HCT116 (cell line): Measurements from ENCODE around the gene ZNF835. TPM values are rescaled to one million over a fixed set of nuclear protein-coding genes. Genes with fewer than 3 reads are reported as not detected.

Experiments
- ATAC-seq: fragments of 200-7000 bp; cut with Tn5 transposase; 2 replicates; pipeline ENCODE4 v1.9.1; 2020; ENCODE audit warnings: mild to moderate bottlenecking, moderate library complexity
- BruUV-seq: library from RNA; stranded (reverse); fragments of 400-500 nt; replicated peaks from 2 replicates; lab custom pipeline; 2021; lab: Mats Ljungman, UMichigan
- CTCF ChIA-PET: fragments of 300-600 bp; sonication (Branson Sonifier 250); formaldehyde crosslinking; loops from one replicate; lab custom pipeline; 2021; ENCODE audit warnings: antibody characterized with exemption; lab: Charles Lee
- POLR2A ChIA-PET: fragments of 300-600, 350-600 bp; sonication (Branson Sonifier 250); formaldehyde crosslinking; loops from one replicate; lab custom pipeline; 2021; ENCODE audit warnings: antibody characterized with exemption; lab: Charles Lee
- RAD21 ChIA-PET, 2 experiments: fragments of 300-600 bp; sonication (Branson Sonifier 250); formaldehyde crosslinking; loops; one replicate each; lab custom pipeline; 2023; ENCODE audit warnings: low total read pairs in 2 of 2; ENCODE audit not compliant: uncharacterized antibody in 2 of 2, unreplicated experiment in 2 of 2, low non-redundant PET in 1 of 2; lab: Charles Lee
- DNase-seq: peaks from one replicate; pipeline ENCODE4 v3.0.0-alpha.2; 2010; ENCODE audit warnings: low read depth, low spot score
- H2AFZ ChIP-seq: fragments of 200-600 bp; shearing (Covaris generic), sonication (generic); 2 replicates; pipeline ENCODE4 v1.6.1; 2017; ENCODE audit warnings: low read depth, mixed run types, mixed read lengths, antibody characterized with exemption, low read length; ENCODE audit not compliant: poor library complexity, severe bottlenecking
- H3K27ac ChIP-seq: 2 replicates; pipeline ENCODE4 v1.5.1; 2012; ENCODE audit warnings: low read depth, low read length
- H3K27me3 ChIP-seq: fragments of 200-600 bp; sonication (generic); 2 replicates; pipeline ENCODE4 v1.6.1; 2016; ENCODE audit warnings: mixed run types, low read length, mixed read lengths; ENCODE audit not compliant: insufficient read depth
- H3K36me3 ChIP-seq, 2 experiments: fragments of 200-500 bp in 1 of 2; fragments of 200-600 bp in 1 of 2; sonication (Bioruptor generic) in 1 of 2; sonication (generic) in 1 of 2; 2 replicates each; pipeline versions ENCODE4 v1.5.1 to v1.6.1; 2014 to 2016; ENCODE audit warnings: low read length in 2 of 2, inconsistent platforms in 1 of 2, mixed read lengths in 1 of 2, mixed run types in 1 of 2; ENCODE audit not compliant: insufficient read depth in 2 of 2, control insufficient read depth in 1 of 2
- H3K4me1 ChIP-seq, 2 experiments: fragments of 200-600 bp in 1 of 2; sonication (generic) in 1 of 2; 2 replicates each; pipeline versions ENCODE4 v1.5.1 to v1.6.1; 2012 to 2017; ENCODE audit warnings: low read length in 2 of 2, inconsistent platforms in 1 of 2, mild to moderate bottlenecking in 1 of 2, mixed read lengths in 1 of 2, mixed run types in 1 of 2, moderate library complexity in 1 of 2; ENCODE audit not compliant: insufficient read depth in 2 of 2, control insufficient read depth in 1 of 2
- H3K4me2 ChIP-seq: fragments of 200-600 bp; sonication (generic); 2 replicates; pipeline ENCODE4 v1.6.1; 2017; ENCODE audit warnings: mixed run types, low read length, mixed read lengths
- H3K4me3 ChIP-seq, 2 experiments: fragments of 200-600 bp in 1 of 2; sonication (generic) in 1 of 2; replicated peaks in 1 of 2; 2 replicates each; pipeline ENCODE4 v1.5.1; 2011 to 2016; ENCODE audit warnings: low read length in 2 of 2, control low read depth in 1 of 2, low read depth in 1 of 2, mild to moderate bottlenecking in 1 of 2, mixed read lengths in 1 of 2, mixed run types in 1 of 2
- H3K79me2 ChIP-seq: fragments of 200-600 bp; sonication (generic); 2 replicates; pipeline ENCODE4 v1.6.1; 2017; ENCODE audit warnings: mild to moderate bottlenecking, mixed run types, low read length, moderate library complexity, mixed read lengths; ENCODE audit not compliant: insufficient read depth
- H3K9ac ChIP-seq: fragments of 200-600 bp; sonication (generic); 2 replicates; pipeline ENCODE4 v1.6.1; 2016; ENCODE audit warnings: low read length, mixed read lengths
- H3K9me2 ChIP-seq: fragments of 200-600 bp; sonication (generic), shearing (Covaris generic); 2 replicates; pipeline ENCODE4 v1.6.1; 2017; ENCODE audit warnings: mixed run types, mild to moderate bottlenecking, moderate library complexity; ENCODE audit not compliant: insufficient read depth
- H3K9me3 ChIP-seq, 2 experiments: fragments of 200-500 bp in 1 of 2; fragments of 200-600 bp in 1 of 2; sonication (Bioruptor generic) in 1 of 2; sonication (generic) in 1 of 2; 2 replicates each; pipeline ENCODE4 v1.6.1; 2014 to 2017; ENCODE audit warnings: low read length in 2 of 2, mixed read lengths in 2 of 2, inconsistent platforms in 1 of 2, low read depth in 1 of 2, mild to moderate bottlenecking in 1 of 2, mixed run types in 1 of 2, moderate library complexity in 1 of 2; ENCODE audit not compliant: control insufficient read depth in 1 of 2, insufficient read depth in 1 of 2
- H4K20me1 ChIP-seq: fragments of 200-600 bp; sonication (generic), shearing (Covaris generic); 2 replicates; pipeline ENCODE4 v1.6.1; 2017; ENCODE audit warnings: mixed run types, mild to moderate bottlenecking, moderate library complexity; ENCODE audit not compliant: insufficient read depth
- CBX3 ChIP-seq: IDR thresholded peaks from 2 replicates; pipeline ENCODE4 v1.6.1; 2012; ENCODE audit warnings: low read depth
- MAX ChIP-seq: IDR thresholded peaks from 2 replicates; pipeline ENCODE4 v1.6.1; 2012
- POLR2A ChIP-seq: IDR thresholded peaks from 2 replicates; pipeline ENCODE4 v1.7.0; 2011; ENCODE audit warnings: borderline replicate concordance; ENCODE audit not compliant: insufficient read depth, insufficient read length; ENCODE audit errors: extremely low read depth
- POLR2AphosphoS5 ChIP-seq: IDR thresholded peaks from 2 replicates; pipeline ENCODE4 v1.6.1; 2011; ENCODE audit warnings: mild to moderate bottlenecking, low read depth, low read length, moderate library complexity
- RAD21 ChIP-seq: IDR thresholded peaks from 2 replicates; pipeline ENCODE4 v1.6.1; 2012; ENCODE audit warnings: low read depth, mild to moderate bottlenecking
- SP1 ChIP-seq: IDR thresholded peaks from 2 replicates; pipeline ENCODE4 v1.6.1; 2012; ENCODE audit warnings: low read depth
- YY1 ChIP-seq: IDR thresholded peaks from 2 replicates; pipeline ENCODE4 v1.6.1; 2011; ENCODE audit warnings: low read length, low read depth, moderate library complexity, mild to moderate bottlenecking; ENCODE audit not compliant: insufficient replicate concordance; ENCODE audit errors: extremely low read depth
- ZBTB33 ChIP-seq: IDR thresholded peaks from 2 replicates; pipeline ENCODE4 v1.6.1; 2011; ENCODE audit warnings: mild to moderate bottlenecking, low read length, moderate library complexity; ENCODE audit not compliant: insufficient replicate concordance; ENCODE audit errors: extremely low read depth
- intact Hi-C: fragments of 100-400 bp; cut with micrococcal nuclease; formaldehyde crosslinking; loops from 2 replicates; pipeline ENCODE4 v1.10.0; 2022
- total RNA-seq: library from RNA; stranded (reverse); gene quantifications from one replicate; pipeline ENCODE4 v1.2.1, GENCODE V29; 2021; ENCODE audit not compliant: unreplicated experiment
- TF ChIP-seq, protein P1 (sequence below), 3 experiments: fragments of 200-600 bp in 1 of 3; sonication (generic) in 1 of 3; IDR thresholded peaks in 2 of 3; conservative IDR thresholded peaks in 1 of 3; 2 replicates each; pipeline ENCODE4 v1.5.1; 2012 to 2017; ENCODE audit warnings: low read depth in 2 of 3, low read length in 2 of 3, antibody characterized with exemption in 1 of 3, borderline replicate concordance in 1 of 3, control low read depth in 1 of 3, mild to moderate bottlenecking in 1 of 3, mixed read lengths in 1 of 3, mixed run types in 1 of 3, moderate library complexity in 1 of 3; ENCODE audit not compliant: insufficient read depth in 1 of 3

The ZNF835 gene
- total RNA-seq, 1 experiment from 2014 or later, result not detected

GRCh38 chr19:56663931-56664500, 7.5 kb downstream of the ZNF835 start:
- no TSS peak for BruUV-seq
- no peak for TF ChIP-seq YY1
- TF ChIP-seq CBX3, result no peak
- no peak for TF ChIP-seq SP1
- TF ChIP-seq, protein P1, sequence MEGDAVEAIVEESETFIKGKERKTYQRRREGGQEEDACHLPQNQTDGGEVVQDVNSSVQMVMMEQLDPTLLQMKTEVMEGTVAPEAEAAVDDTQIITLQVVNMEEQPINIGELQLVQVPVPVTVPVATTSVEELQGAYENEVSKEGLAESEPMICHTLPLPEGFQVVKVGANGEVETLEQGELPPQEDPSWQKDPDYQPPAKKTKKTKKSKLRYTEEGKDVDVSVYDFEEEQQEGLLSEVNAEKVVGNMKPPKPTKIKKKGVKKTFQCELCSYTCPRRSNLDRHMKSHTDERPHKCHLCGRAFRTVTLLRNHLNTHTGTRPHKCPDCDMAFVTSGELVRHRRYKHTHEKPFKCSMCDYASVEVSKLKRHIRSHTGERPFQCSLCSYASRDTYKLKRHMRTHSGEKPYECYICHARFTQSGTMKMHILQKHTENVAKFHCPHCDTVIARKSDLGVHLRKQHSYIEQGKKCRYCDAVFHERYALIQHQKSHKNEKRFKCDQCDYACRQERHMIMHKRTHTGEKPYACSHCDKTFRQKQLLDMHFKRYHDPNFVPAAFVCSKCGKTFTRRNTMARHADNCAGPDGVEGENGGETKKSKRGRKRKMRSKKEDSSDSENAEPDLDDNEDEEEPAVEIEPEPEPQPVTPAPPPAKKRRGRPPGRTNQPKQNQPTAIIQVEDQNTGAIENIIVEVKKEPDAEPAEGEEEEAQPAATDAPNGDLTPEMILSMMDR (IDR thresholded peaks at IDR 0.05 in 2 of 3, conservative IDR thresholded peaks at IDR 0.05 in 1 of 3; ENCODE audit: borderline replicate concordance in 1 of 3, insufficient read depth in 1 of 3, low read depth in 2 of 3, low read length in 2 of 3), result no peak
- no peak for TF ChIP-seq POLR2AphosphoS5
- no peak for TF ChIP-seq MAX
- no peak for TF ChIP-seq POLR2A
- TF ChIP-seq RAD21, result no peak
- no peak for TF ChIP-seq ZBTB33
- TF ChIP-seq, all 23 proteins: peak for 0
- Histone ChIP-seq H3K9ac (no peak overlapping the region), H3K9me2 (no peaks in the 10 kb centered on the region), H3K9me3 (peaks cover 8 to 20% of the 10 kb centered on the region in 2 experiments; a peak in 2 of 4 replicates), H3K27me3 (no peaks in the 10 kb centered on the region), H4K20me1 (no peaks in the 10 kb centered on the region), H3K27ac (no peak overlapping the region), H3K79me2 (no peaks in the 10 kb centered on the region), H2AFZ (no peak overlapping the region), H3K4me1 (no peaks in the 10 kb centered on the region), H3K36me3 (no peaks in the 10 kb centered on the region), H3K4me2 (no peak overlapping the region), H3K4me3 (no peak overlapping the region)
- DNase-seq (no peak), ATAC-seq (no peak)
- ChIA-PET POLR2A (no interaction called here), CTCF (no interaction called here), RAD21 (no interaction called here)
- intact Hi-C loops, result no loop called here
